Skin of body (tissue), 2 donors: ENCODE measurements around the gene GPD2. TPM values are rescaled to one million over a fixed set of nuclear protein-coding genes. Genes with fewer than 3 reads are reported as not detected.
"Not testable (repeated sequence)": the region's sequence is repeated elsewhere in the genome, so short reads cannot be mapped to it uniquely, and the experiment has no call there.

Experiments used
- DNase-seq: peaks from one replicate; lab custom pipeline; 2025; lab: John Stamatoyannopoulos, UW
- total RNA-seq: library from RNA; depleted of rRNA; stranded (reverse); fragments of >200 nt; gene quantifications from one replicate; pipeline ENCODE4 v1.2.3, GENCODE V29; 2014

GPD2 gene
- total RNA-seq, 1 donor from 2014 or later: 29.7 TPM

GRCh38 chr2:156589381-156590079 is 153.4 kb downstream of the GPD2 start:
- DNase-seq: peak; percentile 61

GRCh38 chr2:156590085-156590739 is 154.0 kb downstream of the GPD2 start:
- DNase-seq: no peak

- DNase-seq: no peak
Measured at GRCh38 chr2:156592809-156593593, 156.8 kb downstream of the GPD2 start.

GRCh38 chr2:156593594-156593921 is 157.4 kb downstream of the GPD2 start:
- DNase-seq: no peak

- DNase-seq: no peak
Measured at GRCh38 chr2:156598563-156598962, 162.4 kb downstream of the GPD2 start.

- DNase-seq: no peak
Measured at GRCh38 chr2:156600196-156600595, 164.0 kb downstream of the GPD2 start.

- no peak for DNase-seq
Measured at GRCh38 chr2:156601855-156602551, 165.8 kb downstream of the GPD2 start.

- DNase-seq: no peak
Measured at GRCh38 chr2:156602552-156602933, 166.4 kb downstream of the GPD2 start.

GRCh38 chr2:156615836-156616322 is 179.7 kb downstream of the GPD2 start:
- DNase-seq: no peak

- not testable (repeated sequence) for DNase-seq
Measured at GRCh38 chr2:156618071-156618470, 181.9 kb downstream of the GPD2 start.

GRCh38 chr2:156619021-156619539 is 182.9 kb downstream of the GPD2 start:
- no peak for DNase-seq

- DNase-seq: no peak
Measured at GRCh38 chr2:156622491-156622890, 186.3 kb downstream of the GPD2 start.

- no peak for DNase-seq
Measured at GRCh38 chr2:156625360-156626170, 189.4 kb downstream of the GPD2 start.

- no peak for DNase-seq
Measured at GRCh38 chr2:156626931-156627330, 190.8 kb downstream of the GPD2 start.

- no peak for DNase-seq
Measured at GRCh38 chr2:156630579-156631337, 194.6 kb downstream of the GPD2 start.

GRCh38 chr2:156635646-156636045 is 199.5 kb downstream of the GPD2 start:
- DNase-seq: no peak
